Effector memory CD8-positive, alpha-beta T cell (primary cell): ENCODE results near the gene GATA3.

Source experiments
- ATAC-seq: fragments of 150-1000 bp; cut with Tn5 transposase; replicated peaks from 2 replicates; pipeline ENCODE4 v1.10.0; 2021; ENCODE audit warnings: mild to moderate bottlenecking, moderate library complexity
- DNase-seq, 3 experiments: peaks; one replicate each; pipeline ENCODE4 v3.0.0; 2021
- H3K27ac Mint-ChIP-seq, 2 donors: one replicate each; pipeline ENCODE4 v1.8.0; 2022; ENCODE audit warnings: mild to moderate bottlenecking in 2 of 2, mixed read lengths in 2 of 2, moderate library complexity in 2 of 2
- H3K27me3 Mint-ChIP-seq, 2 donors: one replicate each; pipeline ENCODE4 v1.8.0; 2022; ENCODE audit warnings: mixed read lengths in 2 of 2
- H3K36me3 Mint-ChIP-seq: one replicate; pipeline ENCODE4 v1.8.0; 2022; ENCODE audit warnings: mild to moderate bottlenecking, moderate library complexity, mixed read lengths; ENCODE audit not compliant: insufficient read depth
- H3K4me1 Mint-ChIP-seq, 2 donors: one replicate each; pipeline ENCODE4 v1.8.0; 2022; ENCODE audit warnings: low read depth in 2 of 2, mixed read lengths in 2 of 2
- H3K4me3 Mint-ChIP-seq, 2 donors: one replicate each; pipeline ENCODE4 v1.8.0; 2022; ENCODE audit warnings: mild to moderate bottlenecking in 2 of 2, mixed read lengths in 2 of 2, moderate library complexity in 2 of 2
- H3K9me3 Mint-ChIP-seq, 2 donors: one replicate each; pipeline ENCODE4 v1.8.0; 2022; ENCODE audit warnings: mixed read lengths in 2 of 2

GATA3 gene

GRCh38 chr10:8066797-8067196, 12.3 kb downstream of the GATA3 start:
- no peaks in the 10 kb centered on the region for H3K27me3 Mint-ChIP-seq
- peak overlapping the region; percentile 85 to 86 for H3K27ac Mint-ChIP-seq
- no peak for ATAC-seq
- H3K4me1 Mint-ChIP-seq, result peaks cover 65 to 72% of the 10 kb centered on the region in 2 donors
- DNase-seq, result no peak
- no peak overlapping the region for H3K4me3 Mint-ChIP-seq
- no peaks in the 10 kb centered on the region for H3K9me3 Mint-ChIP-seq
- H3K36me3 Mint-ChIP-seq, result peaks cover 100% of the 10 kb centered on the region

GRCh38 chr10:8069108-8069507, 14.6 kb downstream of the GATA3 start:
- no peaks in the 10 kb centered on the region for H3K27me3 Mint-ChIP-seq
- H3K4me3 Mint-ChIP-seq, result peak overlapping the region; percentile 26 to 35
- DNase-seq (no peak), ATAC-seq (no peak)
- H3K9me3 Mint-ChIP-seq, result no peaks in the 10 kb centered on the region
- peaks cover 61 to 63% of the 10 kb centered on the region in 2 donors for H3K4me1 Mint-ChIP-seq
- peaks cover 100% of the 10 kb centered on the region for H3K36me3 Mint-ChIP-seq
- H3K27ac Mint-ChIP-seq, result peak overlapping the region; percentile 85 to 92

- Mint-ChIP-seq H3K27ac (peak overlapping the region; percentile 85 to 92), H3K9me3 (no peaks in the 10 kb centered on the region)
- no peak for DNase-seq
These were observed 15.1 kb downstream of the GATA3 start for GRCh38 chr10:8069627-8070026.

GRCh38 chr10:8070440-8070839, 16.0 kb downstream of the GATA3 start:
- Mint-ChIP-seq H3K4me1 (peaks cover 57 to 61% of the 10 kb centered on the region in 2 donors), H3K4me3 (peak overlapping the region; percentile 4 to 34), H3K27ac (peak overlapping the region; percentile 58 to 75), H3K27me3 (no peaks in the 10 kb centered on the region), H3K36me3 (peaks cover 100% of the 10 kb centered on the region), H3K9me3 (no peaks in the 10 kb centered on the region)
- ATAC-seq (no peak), DNase-seq (no peak)

More at GRCh38 chr10:8069627-8070026, 15.1 kb downstream of the GATA3 start:
- Mint-ChIP-seq H3K27me3 (no peaks in the 10 kb centered on the region), H3K4me3 (peak overlapping the region; percentile 26 to 35), H3K36me3 (peaks cover 100% of the 10 kb centered on the region), H3K4me1 (peaks cover 59 to 60% of the 10 kb centered on the region in 2 donors)
- ATAC-seq, result no peak

- no peaks in the 10 kb centered on the region for H3K9me3 Mint-ChIP-seq
- H3K36me3 Mint-ChIP-seq, result peaks cover 98% of the 10 kb centered on the region
- peaks cover 51 to 56% of the 10 kb centered on the region in 2 donors for H3K4me1 Mint-ChIP-seq
- H3K27me3 Mint-ChIP-seq, result no peaks in the 10 kb centered on the region
- H3K4me3 Mint-ChIP-seq, result no peak overlapping the region
- DNase-seq (no peak), ATAC-seq (no peak)
- peak overlapping the region; percentile 58 to 75 for H3K27ac Mint-ChIP-seq
These were observed 16.5 kb downstream of the GATA3 start for GRCh38 chr10:8071006-8071405.

- Mint-ChIP-seq H3K27me3 (no peaks in the 10 kb centered on the region), H3K4me3 (no peak overlapping the region), H3K4me1 (peaks cover 45 to 50% of the 10 kb centered on the region in 2 donors), H3K27ac (peak overlapping the region; percentile 84 to 88), H3K36me3 (peaks cover 98% of the 10 kb centered on the region), H3K9me3 (no peaks in the 10 kb centered on the region)
- no peak for ATAC-seq
- DNase-seq, result no peak
These were observed 17.2 kb downstream of the GATA3 start for GRCh38 chr10:8071666-8072065.

- ATAC-seq (no peak), DNase-seq (no peak)
- H3K27me3 Mint-ChIP-seq, result no peaks in the 10 kb centered on the region
- no peaks in the 10 kb centered on the region for H3K9me3 Mint-ChIP-seq
- H3K36me3 Mint-ChIP-seq, result peaks cover 98% of the 10 kb centered on the region
- H3K27ac Mint-ChIP-seq, result peak overlapping the region; percentile 84 to 88
- H3K4me1 Mint-ChIP-seq, result peaks cover 39 to 47% of the 10 kb centered on the region in 2 donors
- peak overlapping the region in 1 of 2 donors; percentile 1 for H3K4me3 Mint-ChIP-seq
These were observed 17.7 kb downstream of the GATA3 start for GRCh38 chr10:8072211-8072610.

- DNase-seq, result no peak
- Mint-ChIP-seq H3K4me3 (peak overlapping the region in 1 of 2 donors; percentile 34), H3K4me1 (peaks cover 35% of the 10 kb centered on the region in 2 donors), H3K36me3 (peaks cover 95% of the 10 kb centered on the region), H3K27me3 (no peaks in the 10 kb centered on the region), H3K27ac (peak overlapping the region; percentile 52 to 81), H3K9me3 (no peaks in the 10 kb centered on the region)
- ATAC-seq, result peak; percentile 50
These were observed 19.4 kb downstream of the GATA3 start for GRCh38 chr10:8073691-8074416.

GRCh38 chr10:8074881-8075280, 20.4 kb downstream of the GATA3 start:
- peak overlapping the region; percentile 5 to 81 for H3K27ac Mint-ChIP-seq

GRCh38 chr10:8075282-8076260, 21.1 kb downstream of the GATA3 start:
- no peaks in the 10 kb centered on the region for H3K27me3 Mint-ChIP-seq
- peak; percentile 11 for ATAC-seq
- no peak for DNase-seq

More at GRCh38 chr10:8074881-8075280, 20.4 kb downstream of the GATA3 start:
- H3K4me3 Mint-ChIP-seq, result no peak overlapping the region
- ATAC-seq (no peak), DNase-seq (no peak)
- H3K36me3 Mint-ChIP-seq, result peaks cover 90% of the 10 kb centered on the region
- no peaks in the 10 kb centered on the region for H3K9me3 Mint-ChIP-seq
- H3K4me1 Mint-ChIP-seq, result peaks cover 28 to 29% of the 10 kb centered on the region in 2 donors
- no peaks in the 10 kb centered on the region for H3K27me3 Mint-ChIP-seq

GRCh38 chr10:8076933-8077332, 22.4 kb downstream of the GATA3 start:
- no peak overlapping the region for H3K27ac Mint-ChIP-seq
- H3K4me3 Mint-ChIP-seq, result no peak overlapping the region
- ATAC-seq, result no peak
- peaks cover 76% of the 10 kb centered on the region for H3K36me3 Mint-ChIP-seq
- no peaks in the 10 kb centered on the region for H3K27me3 Mint-ChIP-seq
- no peaks in the 10 kb centered on the region for H3K9me3 Mint-ChIP-seq
- DNase-seq, result no peak
- H3K4me1 Mint-ChIP-seq, result peaks cover 15 to 17% of the 10 kb centered on the region in 2 donors

More at GRCh38 chr10:8075282-8076260, 21.1 kb downstream of the GATA3 start:
- Mint-ChIP-seq H3K4me1 (peaks cover 25 to 27% of the 10 kb centered on the region in 2 donors), H3K4me3 (no peak overlapping the region), H3K9me3 (no peaks in the 10 kb centered on the region), H3K27ac (peak overlapping the region; percentile 81 to 82), H3K36me3 (peaks cover 87% of the 10 kb centered on the region)

GRCh38 chr10:8078027-8078426, 23.5 kb downstream of the GATA3 start:
- Mint-ChIP-seq H3K4me3 (no peak overlapping the region), H3K4me1 (peaks cover 6 to 9% of the 10 kb centered on the region in 2 donors), H3K27ac (no peak overlapping the region), H3K9me3 (no peaks in the 10 kb centered on the region), H3K27me3 (no peaks in the 10 kb centered on the region), H3K36me3 (peaks cover 65% of the 10 kb centered on the region)
- no peak for ATAC-seq
- no peak for DNase-seq

- Mint-ChIP-seq H3K9me3 (no peaks in the 10 kb centered on the region), H3K4me1 (peaks cover 1 to 5% of the 10 kb centered on the region in 2 donors), H3K27me3 (no peaks in the 10 kb centered on the region), H3K27ac (no peak overlapping the region), H3K4me3 (no peak overlapping the region), H3K36me3 (peaks cover 61% of the 10 kb centered on the region)
- no peak for DNase-seq
- ATAC-seq, result no peak
These were observed 24.6 kb downstream of the GATA3 start for GRCh38 chr10:8079126-8079525.
